Measurements from ENCODE around the gene ZDHHC3.

The ZDHHC3 gene

DNA sequence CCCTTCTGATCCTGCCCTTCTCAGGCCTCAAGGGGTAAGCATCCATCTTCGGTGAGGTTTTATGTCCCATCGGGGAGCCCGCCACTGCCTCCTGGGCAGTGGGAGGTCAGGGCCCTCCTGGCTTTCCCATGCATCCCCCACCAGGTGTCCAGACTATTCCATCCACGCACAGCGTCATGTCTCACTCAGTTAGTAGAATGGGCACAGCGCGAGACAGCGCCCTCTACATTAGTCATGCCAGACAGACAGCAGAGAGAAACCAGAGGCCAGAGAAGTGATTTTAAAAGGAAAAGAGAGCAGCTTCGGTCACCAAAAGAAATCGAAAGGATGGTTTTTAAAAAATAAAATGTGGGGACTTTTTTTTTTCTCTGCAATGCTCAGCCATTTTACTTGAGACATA, 49.8 kb downstream of the ZDHHC3 start:
- DNase-seq = no peak

DNA sequence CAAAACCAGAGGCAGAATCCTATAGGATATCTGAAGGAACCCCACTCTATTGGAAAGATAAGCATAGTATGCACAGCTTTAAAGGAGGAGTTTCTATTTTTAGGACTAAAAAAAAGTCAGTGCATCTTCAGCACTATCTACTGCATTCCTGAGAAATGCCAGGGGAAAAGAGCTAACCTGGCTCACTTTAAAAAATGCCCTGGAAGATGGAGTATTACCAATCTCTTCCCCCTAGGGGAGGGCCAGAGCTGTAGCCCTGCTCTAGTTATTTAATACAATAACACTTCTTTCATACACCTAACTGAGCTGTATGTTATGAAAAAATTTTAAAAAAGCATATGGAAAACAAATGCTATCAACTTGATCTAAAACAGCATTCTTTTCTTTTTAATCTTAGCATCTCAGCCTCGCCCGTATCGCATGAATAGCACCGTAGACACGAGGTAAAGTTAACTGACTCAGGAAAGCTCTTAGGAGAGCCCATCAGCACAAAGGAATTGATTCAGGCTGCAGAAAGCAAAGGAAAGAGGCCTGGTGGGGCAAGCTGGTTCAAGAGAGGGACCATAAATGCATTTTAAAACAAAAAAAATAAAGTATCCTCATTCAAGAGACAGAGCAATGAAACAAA, 51.4 kb downstream of the ZDHHC3 start:
- no peak for DNase-seq

DNA sequence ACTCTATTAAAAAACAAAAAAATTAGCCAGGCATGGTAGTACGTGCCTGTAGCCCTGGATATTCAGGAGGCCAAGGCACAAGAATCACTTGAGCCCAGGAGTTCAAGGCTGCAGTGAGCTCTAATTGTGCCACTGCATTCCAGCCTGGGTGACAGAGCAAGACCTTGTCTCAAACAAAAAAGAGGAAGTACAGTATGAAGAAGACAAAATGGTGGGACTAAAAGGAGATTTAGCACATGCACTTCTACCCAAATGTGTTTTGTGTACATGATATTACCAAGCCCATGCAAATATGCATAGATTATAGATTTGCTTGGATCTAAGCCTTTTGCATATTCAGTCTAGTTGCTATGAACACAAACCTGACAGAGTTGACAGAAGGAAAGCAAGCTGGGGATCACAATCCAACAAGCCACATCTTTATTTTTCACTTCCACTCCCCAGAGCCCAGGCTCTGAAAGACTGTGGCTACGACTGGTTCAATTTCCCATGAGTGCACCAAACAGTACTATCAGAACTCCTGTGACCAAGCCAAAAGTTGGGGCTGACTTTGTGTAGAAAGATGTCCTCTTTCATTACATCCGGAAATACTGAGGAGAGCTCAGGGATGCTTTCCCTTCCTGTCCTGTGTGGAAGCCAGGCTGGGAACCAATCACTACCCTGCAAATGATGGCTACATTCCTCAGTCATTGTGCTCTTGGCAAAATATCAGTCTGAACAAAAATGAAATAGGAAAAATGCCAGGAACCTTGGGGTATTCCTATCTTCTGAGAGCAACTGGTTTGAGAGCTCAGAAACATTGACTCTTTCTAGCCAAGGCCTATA, 52.1 kb downstream of the ZDHHC3 start:
- no peak for DNase-seq

DNA sequence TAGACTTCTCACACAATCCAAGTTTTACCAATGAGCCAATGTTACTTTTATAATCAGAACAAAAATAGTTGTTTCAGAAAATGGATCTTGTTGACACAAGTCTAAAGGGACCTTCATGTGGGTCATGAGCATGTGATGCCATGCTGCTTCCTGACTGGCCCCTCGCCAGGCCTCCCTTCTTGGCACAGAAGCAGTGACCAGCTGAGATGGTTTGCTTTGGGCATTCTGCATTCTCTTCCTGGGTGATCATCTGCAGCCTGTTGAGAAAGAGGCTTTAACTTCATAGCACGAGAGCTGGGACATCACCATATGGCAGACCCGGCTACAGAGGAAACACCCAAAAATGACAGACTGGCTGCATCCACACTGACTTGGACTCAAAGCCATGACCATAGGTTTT, 55.9 kb downstream of the ZDHHC3 start:
- DNase-seq = no peak

DNA sequence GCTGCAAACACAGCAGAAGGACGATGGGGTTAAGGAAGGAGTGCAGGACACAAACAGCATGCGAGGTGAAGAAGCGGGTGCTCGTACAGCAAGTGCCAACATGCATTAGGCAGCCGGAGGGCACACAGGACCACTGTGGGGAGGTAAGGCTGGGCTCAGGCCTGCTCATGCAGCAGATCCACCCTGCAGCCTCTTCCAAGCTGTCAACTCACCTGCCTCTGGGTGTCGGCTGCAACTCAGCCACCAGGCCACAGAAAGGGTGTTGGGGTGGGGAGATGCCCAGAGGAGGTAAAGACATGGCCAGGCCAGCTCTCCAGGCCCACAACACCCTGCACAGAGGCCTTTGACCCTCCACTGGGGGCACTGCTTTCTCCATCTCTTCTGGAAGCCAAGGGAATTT, 57.4 kb downstream of the ZDHHC3 start:
- no peak for DNase-seq

DNA sequence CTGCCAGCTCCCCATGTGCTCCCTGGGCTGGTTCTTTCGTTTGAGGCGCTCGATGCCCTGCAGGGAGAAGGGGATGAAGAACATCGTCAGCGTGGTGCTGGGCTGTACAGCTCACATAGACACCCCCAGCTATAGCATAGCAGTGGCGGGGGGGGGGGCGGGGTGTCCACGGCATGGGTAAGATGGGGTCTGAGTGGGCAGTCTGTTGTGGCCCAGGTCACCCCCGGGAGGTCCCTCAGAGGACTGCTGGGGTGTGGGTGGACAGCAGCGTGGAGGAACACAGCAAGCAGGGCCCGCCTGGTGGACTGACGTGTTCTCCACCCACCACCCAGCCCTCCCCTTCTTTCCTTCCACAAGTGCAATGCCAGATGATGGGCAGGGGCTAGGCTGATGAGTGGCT, 57.9 kb downstream of the ZDHHC3 start:
- no peak for DNase-seq

DNA sequence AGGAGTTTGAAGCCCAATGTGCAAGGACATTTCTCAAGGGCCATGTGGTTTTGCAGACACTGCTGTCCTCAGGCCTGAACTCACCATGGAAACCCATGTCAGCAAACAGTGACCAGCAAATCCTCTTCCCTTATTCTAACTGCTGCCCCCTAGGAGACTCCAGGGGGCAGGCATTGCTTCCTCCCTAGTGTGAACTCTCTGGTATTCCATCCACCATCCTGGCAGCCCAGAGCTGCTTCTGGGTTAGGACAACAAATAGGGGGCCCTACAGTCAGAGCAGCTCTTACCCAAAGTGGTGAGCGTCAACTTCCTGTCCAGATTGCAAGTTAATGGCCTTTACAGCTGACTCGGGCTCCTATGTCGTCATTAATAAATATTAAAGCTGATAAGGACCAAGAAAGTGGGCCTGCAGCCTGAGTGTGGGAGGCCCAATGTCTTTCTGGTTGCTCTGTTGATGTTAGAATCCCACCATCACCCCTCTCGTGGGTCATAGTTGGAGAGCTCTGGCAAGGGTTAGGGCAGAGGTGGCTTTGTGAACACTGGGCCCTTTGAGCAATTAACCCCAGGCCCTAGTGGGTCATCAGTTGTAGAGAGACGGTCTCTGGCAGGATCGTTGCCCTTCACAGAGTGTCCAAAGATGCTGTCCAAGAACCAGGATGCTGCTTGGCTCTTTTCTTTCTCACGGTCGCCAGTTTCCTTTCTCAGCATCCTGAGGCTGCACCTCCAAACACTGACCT, 60.1 kb downstream of the ZDHHC3 start:
- no peak for DNase-seq

DNA sequence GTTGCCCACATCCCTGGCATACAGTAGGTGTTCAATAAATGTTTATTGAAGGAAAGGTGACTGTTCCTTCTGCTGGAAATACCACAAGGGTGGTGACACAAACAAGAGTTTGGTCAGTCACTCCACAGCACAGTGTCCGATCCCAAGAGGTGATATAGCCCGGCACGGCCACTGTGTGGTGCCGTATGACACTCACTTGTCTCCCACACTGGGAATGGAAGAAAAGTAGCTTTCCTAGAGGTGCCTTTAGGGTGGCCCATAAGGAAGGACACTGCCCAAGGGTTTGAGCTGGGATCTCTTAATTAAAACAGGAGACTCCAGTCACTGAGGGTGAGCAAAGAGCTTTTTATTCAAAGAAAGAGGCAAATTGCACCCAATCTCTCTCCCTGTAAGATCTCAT, 61.0 kb downstream of the ZDHHC3 start:
- no peak for DNase-seq

DNA sequence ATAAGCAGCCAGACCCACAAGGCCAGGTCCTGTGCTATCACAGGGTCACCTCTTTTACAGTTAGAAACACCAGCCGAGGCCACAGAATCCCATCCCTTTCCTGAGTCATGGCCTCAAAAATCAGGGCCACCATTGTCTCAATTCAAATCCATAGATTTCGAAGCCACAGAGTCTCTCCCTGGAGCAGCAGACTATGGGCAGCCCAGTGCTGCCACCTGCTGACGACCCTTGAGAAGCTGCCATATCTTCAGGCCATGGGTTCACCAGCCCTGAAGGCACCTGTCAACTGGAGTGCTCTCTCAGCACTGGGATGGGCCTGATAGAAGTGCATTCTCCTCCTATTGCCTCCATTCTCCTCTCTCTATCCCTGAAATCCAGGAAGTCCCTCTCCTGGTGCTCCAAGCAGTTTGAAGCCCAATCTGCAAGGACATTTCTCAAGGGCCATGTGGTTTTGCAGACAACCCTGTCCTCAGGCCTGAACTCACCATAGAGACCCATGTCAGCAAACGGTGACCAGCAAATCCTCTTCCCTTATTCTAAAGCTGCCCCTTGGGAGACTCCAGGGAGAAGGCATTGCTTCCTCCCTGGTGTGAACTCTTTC, 62.0 kb downstream of the ZDHHC3 start:
- DNase-seq = peak; percentile 50 to 59

DNA sequence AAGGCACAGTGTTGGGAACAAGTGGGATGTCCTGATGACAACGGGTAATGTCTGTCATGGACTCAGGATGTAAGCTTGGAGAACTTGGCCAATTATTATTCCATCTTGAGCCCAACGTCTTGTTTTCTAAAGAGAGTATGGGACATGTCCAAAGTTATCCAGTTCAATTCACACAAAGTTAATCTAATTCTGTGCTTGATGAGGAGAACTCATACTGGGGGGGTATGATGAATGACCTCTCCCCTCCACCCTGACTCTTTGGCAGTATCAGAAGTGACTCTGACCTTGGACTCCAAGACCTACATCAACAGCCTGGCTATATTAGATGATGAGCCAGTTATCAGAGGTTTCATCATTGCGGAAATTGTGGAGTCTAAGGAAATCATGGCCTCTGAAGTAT, 65.3 kb downstream of the ZDHHC3 start:
- DNase-seq = no peak

DNA sequence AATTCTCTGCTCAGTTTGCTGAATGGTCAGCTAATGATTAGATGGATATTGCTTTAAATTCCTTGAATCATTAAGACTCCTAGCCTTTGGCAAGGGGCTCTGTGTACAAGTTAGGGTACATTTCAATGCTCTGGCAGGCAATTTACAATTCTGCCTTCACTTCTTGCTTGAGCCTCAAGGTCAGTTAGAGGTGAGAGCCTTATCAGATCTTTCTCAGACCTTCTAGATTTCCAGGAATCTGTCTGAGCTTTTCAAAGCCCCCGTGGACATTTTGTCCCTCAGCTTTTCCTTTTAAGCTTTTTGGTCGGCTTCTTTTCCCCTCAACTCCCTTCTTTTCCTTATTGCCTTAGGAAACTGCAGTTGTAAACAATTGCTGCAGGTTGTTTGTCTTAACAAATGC, 66.9 kb downstream of the ZDHHC3 start:
- no peak for DNase-seq

DNA sequence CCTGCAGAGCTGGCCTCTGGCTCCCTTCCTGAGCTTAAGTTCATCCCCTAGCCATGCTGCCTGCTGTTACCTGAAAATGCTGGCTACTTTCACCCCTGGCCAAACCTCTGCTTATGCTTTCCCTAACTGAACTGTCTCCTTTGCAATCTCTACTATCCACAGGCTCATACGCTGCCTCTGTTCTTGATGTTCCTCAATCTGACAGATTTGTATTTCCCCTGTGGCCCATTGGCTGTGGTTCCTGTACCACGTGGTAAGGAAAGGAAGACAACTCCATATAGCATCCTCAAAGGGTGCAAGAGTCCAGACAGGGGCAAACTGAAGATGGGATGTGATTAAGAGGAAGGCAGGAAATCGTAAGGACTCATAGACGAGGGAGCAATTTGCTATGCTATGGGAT, 68.4 kb downstream of the ZDHHC3 start:
- no peak for DNase-seq

DNA sequence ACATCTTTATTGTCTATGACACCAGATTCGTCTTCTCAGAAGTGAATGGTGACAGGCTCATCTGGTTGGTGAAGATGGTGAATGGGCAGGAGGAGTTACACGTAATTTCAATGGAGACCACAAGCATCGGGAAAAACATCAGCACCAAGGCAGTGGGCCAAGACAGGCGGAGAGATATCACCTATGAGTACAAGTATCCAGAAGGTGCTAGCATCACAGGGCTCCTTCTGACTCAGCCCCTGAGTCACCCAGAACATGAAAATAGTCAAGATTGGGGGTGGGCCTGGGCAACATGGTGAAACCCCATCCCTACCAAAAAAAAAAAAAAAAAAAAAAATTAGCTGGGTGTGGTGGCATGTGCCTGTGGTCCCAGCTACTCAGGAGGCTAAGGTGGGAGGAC, 69.0 kb downstream of the ZDHHC3 start:
- DNase-seq = no peak

DNA sequence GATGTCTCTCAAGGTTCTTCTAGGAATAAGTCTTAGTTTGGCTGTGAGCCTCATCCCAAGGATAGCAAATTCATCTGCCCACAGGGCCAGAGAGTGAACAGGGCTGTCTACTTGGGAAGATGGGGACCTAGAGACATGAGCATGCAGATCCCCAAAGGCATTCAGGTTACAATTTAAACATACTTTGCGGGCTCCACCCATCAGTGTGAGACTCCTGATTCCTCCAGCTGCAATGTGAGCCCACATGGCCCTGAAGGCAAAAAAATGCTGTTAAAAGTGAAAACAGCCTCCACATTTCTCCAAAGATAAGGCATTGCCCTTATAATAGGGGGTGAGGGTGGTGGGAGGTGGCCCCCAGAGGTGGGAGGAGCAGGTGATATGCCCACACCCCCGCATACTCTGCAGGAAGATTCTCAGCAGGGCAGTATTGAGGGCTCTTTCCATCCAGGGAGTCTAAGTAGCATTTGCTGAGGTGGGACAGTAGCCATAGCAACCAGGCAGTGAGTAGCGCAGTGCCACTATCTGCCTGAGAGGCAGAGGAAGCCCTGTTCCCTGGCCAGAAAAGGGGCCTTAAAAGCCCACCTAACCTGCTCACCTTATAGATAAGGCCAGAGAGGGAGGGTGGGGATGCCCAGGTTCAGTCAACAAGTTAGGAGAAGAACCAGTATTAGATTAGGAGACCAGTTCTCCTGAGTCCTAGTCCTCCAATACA, 70.4 kb downstream of the ZDHHC3 start:
- no peak for DNase-seq

DNA sequence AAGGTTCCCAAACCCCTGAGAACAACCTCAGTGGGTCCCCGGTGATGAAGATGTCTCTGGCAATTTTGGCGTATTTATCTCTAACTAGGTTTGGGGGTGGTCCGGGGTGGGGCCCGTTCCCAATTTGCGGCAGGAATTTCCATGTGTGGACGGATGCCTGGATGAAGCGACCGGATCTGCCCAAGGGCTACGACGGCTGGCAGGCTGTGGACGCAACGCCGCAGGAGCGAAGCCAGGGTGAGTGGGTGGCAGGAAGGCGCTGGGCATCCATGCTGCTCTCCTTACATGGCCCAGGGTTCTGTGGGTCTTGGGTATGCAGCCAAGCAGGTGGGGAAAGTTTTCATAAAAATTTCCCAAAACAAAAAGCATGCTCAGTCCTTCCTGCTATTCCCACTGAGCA, 72.2 kb downstream of the ZDHHC3 start:
- DNase-seq = no peak

DNA sequence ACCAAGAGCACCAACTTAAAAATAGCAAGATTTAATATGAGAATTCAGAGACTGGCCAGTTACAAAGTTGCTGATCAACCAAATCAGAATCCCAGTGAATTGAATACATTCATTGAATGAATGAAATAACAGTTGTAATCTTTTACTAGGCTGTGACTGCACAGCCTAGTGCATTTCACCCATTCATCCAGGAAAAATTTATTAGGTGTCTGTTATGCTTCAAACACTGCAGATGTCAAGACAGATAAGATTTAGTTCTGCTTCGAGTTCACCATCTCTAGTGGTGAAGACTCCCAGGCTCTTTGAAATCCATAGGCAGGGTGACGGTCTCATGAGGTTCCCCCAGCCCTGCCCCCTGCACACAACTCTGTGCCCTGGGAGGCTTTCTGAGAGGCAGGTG, 72.7 kb downstream of the ZDHHC3 start:
- DNase-seq = no peak

DNA sequence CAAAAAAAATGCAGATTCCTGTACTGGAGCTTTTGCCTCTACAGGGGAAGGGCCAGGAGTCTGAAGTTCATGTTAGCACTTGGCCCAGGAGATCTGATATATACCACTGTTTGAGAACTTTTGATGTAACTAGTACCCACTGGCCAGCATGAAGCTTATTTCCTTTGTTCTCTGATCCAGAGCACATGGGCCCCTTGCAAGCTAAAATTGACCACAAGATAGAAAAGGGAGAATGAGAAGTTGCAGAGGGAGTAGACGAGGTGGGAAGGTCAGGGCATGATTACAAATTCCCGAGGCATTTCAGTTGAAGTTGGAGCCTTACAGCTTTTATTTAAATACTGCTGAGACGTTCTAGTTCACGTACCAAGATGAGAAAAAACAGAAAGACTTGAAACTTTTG, 73.3 kb downstream of the ZDHHC3 start:
- no peak for DNase-seq

DNA sequence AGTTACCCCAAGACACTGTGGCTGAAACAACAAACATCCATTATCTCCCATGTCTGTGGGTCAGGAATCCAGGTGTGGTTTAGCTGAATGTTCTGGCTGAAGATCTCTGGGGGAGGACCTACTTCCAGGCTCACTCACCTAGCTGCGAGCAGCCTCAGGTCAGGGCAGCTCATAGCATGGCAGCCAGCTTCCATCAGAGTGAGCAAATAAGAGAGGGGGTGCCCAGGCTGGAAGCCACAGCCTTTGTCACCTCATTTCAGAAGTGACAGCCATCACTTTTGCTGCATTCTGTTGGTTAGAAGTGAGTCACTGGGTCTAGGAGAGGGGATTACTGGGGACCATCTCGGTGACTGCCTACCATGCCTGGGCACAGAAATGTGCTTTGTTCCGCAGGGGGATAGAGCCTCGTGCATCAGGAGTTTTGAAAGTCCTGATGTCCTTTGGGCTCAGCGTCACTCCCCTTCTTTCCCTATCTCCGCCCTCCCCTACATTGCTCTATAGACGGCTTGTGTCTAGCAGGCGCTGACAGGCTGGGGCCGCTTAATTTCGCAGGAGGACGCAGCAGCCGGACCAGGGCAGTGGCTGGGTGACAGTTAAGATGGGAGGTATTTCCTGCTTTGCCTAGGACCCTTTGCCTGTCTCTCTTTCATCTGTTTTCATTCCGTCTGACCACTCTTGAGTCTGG, 76.1 kb downstream of the ZDHHC3 start:
- DNase-seq = no peak

DNA sequence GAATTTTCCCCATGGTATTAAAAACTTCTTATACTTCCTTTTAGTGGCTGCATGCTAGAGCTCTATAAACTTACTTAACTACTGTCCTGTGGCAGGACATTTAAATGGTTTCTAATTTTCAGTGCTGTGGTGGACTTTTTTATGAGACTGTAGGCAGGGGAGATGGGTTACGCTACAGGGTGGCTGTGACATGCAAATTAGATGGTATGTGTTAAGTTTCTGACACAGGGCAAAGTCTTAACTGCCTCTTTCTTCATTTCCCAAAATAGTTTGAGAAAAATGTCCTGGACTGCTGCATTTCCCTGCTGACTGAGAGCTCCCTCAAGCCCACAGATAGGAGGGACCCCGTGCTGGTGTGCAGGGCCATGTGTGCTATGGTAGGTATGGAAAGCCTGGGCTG, 79.5 kb downstream of the ZDHHC3 start:
- DNase-seq = no peak

DNA sequence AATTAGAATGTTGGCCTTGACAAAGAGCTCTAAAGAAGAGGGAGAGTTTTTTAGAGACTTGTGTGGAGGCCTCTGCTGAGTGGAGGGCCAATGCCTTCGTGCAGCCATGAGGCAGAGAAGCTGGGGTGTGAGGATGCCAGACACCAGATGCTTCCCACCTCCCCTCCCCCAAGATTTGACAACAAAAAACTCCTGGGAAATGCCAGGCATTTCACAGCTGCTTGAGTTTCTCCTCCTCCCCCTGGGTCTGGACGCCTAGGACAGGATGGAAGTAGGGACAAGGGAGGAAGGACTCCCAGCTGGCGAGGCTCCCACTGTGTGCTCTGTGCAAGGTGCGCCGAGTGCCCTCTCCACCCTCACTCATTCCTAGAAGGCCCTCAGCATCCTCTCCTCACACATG, 81.5 kb downstream of the ZDHHC3 start:
- no peak for DNase-seq

DNA sequence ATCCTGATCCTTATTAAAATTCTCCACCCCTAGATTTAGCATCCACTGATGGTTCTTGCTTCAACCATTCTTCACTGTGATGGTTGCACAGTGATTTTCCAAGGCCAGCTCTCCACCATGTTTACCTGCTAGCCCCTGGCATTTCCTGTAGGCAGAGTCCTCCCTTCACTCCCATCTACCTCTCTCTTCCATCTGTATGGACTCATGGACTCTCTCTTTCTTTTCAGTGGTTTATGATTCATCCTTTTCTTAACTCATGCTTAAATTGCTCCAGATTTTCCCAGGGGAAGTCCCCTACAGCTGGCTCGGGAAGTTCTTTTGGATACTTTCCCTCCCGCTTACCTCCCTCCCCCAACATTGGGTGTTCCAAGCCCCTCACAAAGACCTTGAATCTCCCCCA, 82.9 kb downstream of the ZDHHC3 start:
- DNase-seq = no peak

DNA sequence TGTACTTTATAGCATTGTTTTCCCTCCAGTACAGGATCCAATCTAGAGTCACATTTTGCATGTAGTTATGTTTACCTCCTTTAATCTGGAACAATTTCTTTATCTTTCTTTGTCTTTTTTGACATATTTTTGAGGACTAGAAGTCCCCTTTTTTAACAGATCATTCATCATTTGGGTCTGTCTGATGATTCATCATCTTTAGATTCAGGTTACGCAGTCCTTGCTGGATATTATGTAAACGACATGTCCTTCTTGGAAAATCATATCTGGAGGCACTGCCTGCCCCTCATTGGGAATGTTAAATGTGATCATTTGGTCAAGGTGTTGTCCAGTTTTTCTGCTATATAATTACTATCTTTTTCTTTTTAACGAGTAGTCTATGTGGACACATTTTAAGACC, 83.3 kb downstream of the ZDHHC3 start:
- DNase-seq = no peak

Measured in activated CD4-positive, alpha-beta T cell treated with anti-CD3 and anti-CD28 coated beads for 4 hours (primary cell).